Adrenal gland (tissue), 5 donors: ENCODE results near the gene UBE2E3.

Experiments used
- CTCF ChIP-seq, 6 experiments: fragments of 450-650 bp in 4 of 6; fragments of 200-600 bp in 2 of 6; sonication (generic) in 1 of 6; IDR thresholded peaks; 1 replicate in 5 of 6; 2 replicates in 1 of 6; pipeline versions ENCODE4 v1.5.1 to v1.8.0; 2016 to 2021; ENCODE audit warnings: antibody characterized with exemption in 6 of 6, mild to moderate bottlenecking in 2 of 6, moderate library complexity in 1 of 6
- POLR2A ChIP-seq, 2 donors: fragments of 450-650 bp; IDR thresholded peaks; one replicate each; pipeline ENCODE4 v1.6.1; 2017; ENCODE audit warnings: antibody characterized with exemption in 2 of 2, mild to moderate bottlenecking in 2 of 2, moderate library complexity in 1 of 2
- donor health status: DM: no; HTN: no; CAD: no.

GRCh38 chr2:181066333-181066732 lies 85.9 kb downstream of the UBE2E3 start:
- no peak for TF ChIP-seq POLR2A (IDR thresholded peaks at IDR 0.05)
- no peak for TF ChIP-seq CTCF (IDR thresholded peaks at IDR 0.05)
